Measurements from ENCODE around the gene ABHD14A. TPM values are rescaled to one million over a fixed set of nuclear protein-coding genes. Genes with fewer than 3 reads are reported as not detected.

The ABHD14A gene
- total RNA-seq, 4 donors from 2014 or later = 10.0 to 22.3 (median 15.8) TPM

DNA sequence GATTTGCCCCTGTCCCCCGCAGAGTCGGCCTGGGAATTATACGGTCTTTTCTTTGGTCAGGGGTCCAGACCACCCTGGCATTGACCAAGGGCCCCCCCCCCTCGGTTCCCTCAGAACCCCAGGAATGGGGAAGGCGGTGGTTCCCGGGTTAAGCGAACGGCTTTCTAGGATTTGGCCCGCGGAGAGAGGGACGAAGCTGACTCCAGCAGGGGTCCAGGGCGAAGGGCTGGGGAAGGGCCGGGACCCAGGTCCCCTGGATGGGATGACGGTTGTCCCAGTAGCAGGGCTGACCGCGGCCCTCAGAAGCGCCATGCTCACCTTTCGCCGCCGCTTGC, 33.4 kb upstream of the ABHD14A start:
- H3K9me3 ChIP-seq = no peaks in the 10 kb centered on the region
- H3K4me1 ChIP-seq = peaks cover 31 to 46% (median 33%) of the 10 kb centered on the region in 4 donors
- peak overlapping the region; percentile 77 to 88 (median 82) for H3K4me3 ChIP-seq
- H3K27ac ChIP-seq (replicated peaks in 1 of 4) = peak overlapping the region; percentile 76 to 93 (median 88)
- peaks cover 15 to 55% (median 44%) of the 10 kb centered on the region in 4 donors for H3K36me3 ChIP-seq
- H3K27me3 ChIP-seq = no peaks in the 10 kb centered on the region
- 0% methylated on average over 9 of the region's 20 CpGs for WGBS
- TF ChIP-seq POLR2AphosphoS5 (IDR thresholded peaks at IDR 0.05) = no peak
- TF ChIP-seq POLR2A (IDR thresholded peaks at IDR 0.05; ENCODE audit: low read depth) = no peak
- no peak for TF ChIP-seq EP300 (IDR thresholded peaks at IDR 0.05)
- no peak for TF ChIP-seq CTCF (IDR thresholded peaks at IDR 0.05)
- DNase-seq (ENCODE audit: extremely low spot score) = no peak
- intact Hi-C loops (cut with DNase I) = loop anchor here (5.0 kb wide), 1 partner anchor 201 kb away; no protein-coding TSS in a partner anchor

GRCh38 chr3:51941798-51942602, 32.9 kb upstream of the ABHD14A start, which contains the start of the genes PARP3 and RRP9:
PARP3 (plus strand) TSS chr3:51942363; CDS start chr3:51943356, 993 bp downstream.
RRP9 (minus strand) TSS chr3:51941904; CDS start chr3:51941867, 37 bp downstream.
- H3K4me1 ChIP-seq = peaks cover 31 to 46% (median 33%) of the 10 kb centered on the region in 4 donors
- H3K27me3 ChIP-seq = no peaks in the 10 kb centered on the region
- WGBS = under 1% methylated on average over 54 of the region's 67 CpGs
- peak within 1 kb of the TSS; percentile 77 to 88 (median 82) for H3K4me3 ChIP-seq
- DNase-seq (ENCODE audit: extremely low spot score) = peak; percentile 100
- H3K9me3 ChIP-seq = no peaks in the 10 kb centered on the region
- H3K36me3 ChIP-seq = peaks cover 10 to 53% (median 42%) of the 10 kb centered on the region in 4 donors
- peak within 1 kb of the TSS; percentile 88 to 95 (median 90) for H3K27ac ChIP-seq (replicated peaks in 1 of 4)
- TF ChIP-seq EP300 (IDR thresholded peaks at IDR 0.05) (no peak), POLR2AphosphoS5 (IDR thresholded peaks at IDR 0.05) (peak; percentile 83 to 94), CTCF (IDR thresholded peaks at IDR 0.05) (peak; percentile 99 to 100 (median 99))
- intact Hi-C loops (cut with DNase I) = loop anchor here (1.0 to 5.0 kb wide), 3 partner anchors 33 to 200 kb away; partner anchors contain the start of genes ABHD14A and ABHD14B

GRCh38 chr3:51942603-51943450, 32.0 kb upstream of the ABHD14A start:
- Histone ChIP-seq H3K9me3 (no peaks in the 10 kb centered on the region), H3K27ac (replicated peaks in 1 of 4) (peak overlapping the region; percentile 88 to 95 (median 90)), H3K27me3 (no peaks in the 10 kb centered on the region), H3K36me3 (peaks cover 1 to 53% (median 40%) of the 10 kb centered on the region in 4 donors), H3K4me1 (peaks cover 31 to 46% (median 33%) of the 10 kb centered on the region in 4 donors), H3K4me3 (peak overlapping the region; percentile 77 to 88 (median 82))
- intact Hi-C loops (cut with DNase I) = loop anchor here (1.0 to 5.0 kb wide), 3 partner anchors 32 to 199 kb away; partner anchors contain the start of genes ABHD14A and ABHD14B
- 40% methylated on average over 12 of the region's 17 CpGs for WGBS
- TF ChIP-seq POLR2A (IDR thresholded peaks at IDR 0.05; ENCODE audit: low read depth) = no peak
- TF ChIP-seq CTCF (IDR thresholded peaks at IDR 0.05) = no peak
- TF ChIP-seq EP300 (IDR thresholded peaks at IDR 0.05) = no peak
- TF ChIP-seq POLR2AphosphoS5 (IDR thresholded peaks at IDR 0.05) = peak in 1 of 2 donors; percentile 61
- DNase-seq (ENCODE audit: extremely low spot score) = no peak

GRCh38 chr3:51943451-51944391, 31.1 kb upstream of the ABHD14A start:
- TF ChIP-seq POLR2A (IDR thresholded peaks at IDR 0.05; ENCODE audit: low read depth) (no peak), POLR2AphosphoS5 (IDR thresholded peaks at IDR 0.05) (no peak), EP300 (IDR thresholded peaks at IDR 0.05) (no peak), CTCF (IDR thresholded peaks at IDR 0.05) (no peak)
- H3K4me1 ChIP-seq = peaks cover 31 to 42% (median 33%) of the 10 kb centered on the region in 4 donors
- H3K4me3 ChIP-seq = peak overlapping the region in 2 of 4 donors; percentile 78 to 85
- peaks cover 0 to 53% (median 40%) of the 10 kb centered on the region in 4 donors for H3K36me3 ChIP-seq
- intact Hi-C loops (cut with DNase I) = loop anchor here (2.0 to 5.0 kb wide), 2 partner anchors 31 to 199 kb away; partner anchors contain the start of genes ABHD14A and ABHD14B
- H3K9me3 ChIP-seq = no peaks in the 10 kb centered on the region
- 89% methylated on average over 8 of the region's 21 CpGs for WGBS
- no peak for DNase-seq (ENCODE audit: extremely low spot score)
- H3K27me3 ChIP-seq = no peaks in the 10 kb centered on the region
- peak overlapping the region; percentile 88 to 95 (median 90) for H3K27ac ChIP-seq (replicated peaks in 1 of 4)

All from esophagus muscularis mucosa (tissue), 4 donors.